Neural cell (in vitro differentiated cells): ENCODE results near the gene CNTNAP2. TPM values are rescaled to one million over a fixed set of nuclear protein-coding genes. Genes with fewer than 3 reads are reported as not detected.

ENCODE experiments used
- H2AFZ ChIP-seq: fragments of 200-600, 300-800 bp; sonication (generic), shearing (Covaris generic); 2 replicates; pipeline ENCODE4 v1.6.0; 2014; ENCODE audit warnings: low read depth, mild to moderate bottlenecking, antibody characterized with exemption, low read length, moderate library complexity
- H3F3A ChIP-seq: fragments of 200-600 bp; shearing (Covaris generic); 2 replicates; pipeline ENCODE4 v1.6.1; 2016; ENCODE audit warnings: mild to moderate bottlenecking, moderate library complexity, mixed read lengths, antibody characterized with exemption, low read length; ENCODE audit not compliant: insufficient read depth, poor library complexity, severe bottlenecking
- H3K27ac ChIP-seq: fragments of 200-600, 300-800 bp; sonication (generic), shearing (Covaris generic); 2 replicates; pipeline ENCODE4 v1.5.1; 2014; ENCODE audit warnings: mild to moderate bottlenecking, low read length, moderate library complexity
- H3K27me3 ChIP-seq: fragments of 300-800, 200-600 bp; sonication (generic), shearing (Covaris generic); 2 replicates; pipeline ENCODE4 v1.6.0; 2014; ENCODE audit warnings: mild to moderate bottlenecking, low read depth, low read length, moderate library complexity; ENCODE audit not compliant: insufficient read depth
- H3K36me3 ChIP-seq: fragments of 300-800, 200-600 bp; sonication (generic), shearing (Covaris generic); 2 replicates; pipeline ENCODE4 v1.5.1; 2014; ENCODE audit warnings: mild to moderate bottlenecking, antibody characterized with exemption, low read length, moderate library complexity; ENCODE audit not compliant: insufficient read depth
- H3K4me2 ChIP-seq: fragments of 300-800, 200-600 bp; sonication (generic), shearing (Covaris generic); 2 replicates; pipeline ENCODE4 v1.6.0; 2014; ENCODE audit warnings: mild to moderate bottlenecking, low read length
- H3K4me3 ChIP-seq: fragments of 300-800, 200-600 bp; sonication (generic), shearing (Covaris generic); 2 replicates; pipeline ENCODE4 v1.5.1; 2014; ENCODE audit warnings: mild to moderate bottlenecking, low read length, moderate library complexity
- H3K79me2 ChIP-seq: fragments of 200-600 bp; shearing (Covaris generic); replicated peaks from 2 replicates; pipeline ENCODE4 v1.6.0; 2014; ENCODE audit warnings: mild to moderate bottlenecking, low read length, moderate library complexity; ENCODE audit not compliant: insufficient read depth
- H3K9ac ChIP-seq: fragments of 300-800, 200-600 bp; sonication (generic), shearing (Covaris generic); 2 replicates; pipeline ENCODE4 v1.6.1; 2016; ENCODE audit warnings: mild to moderate bottlenecking, low read length, mixed read lengths
- H3K9me2 ChIP-seq: fragments of 200-600 bp; shearing (Covaris generic); 2 replicates; pipeline ENCODE4 v1.6.1; 2016; ENCODE audit warnings: mild to moderate bottlenecking, low read length, mixed read lengths; ENCODE audit not compliant: insufficient read depth
- H3K9me3 ChIP-seq: fragments of 200-600, 300-800 bp; sonication (generic), shearing (Covaris generic); 2 replicates; pipeline ENCODE4 v1.6.1; 2016; ENCODE audit warnings: mild to moderate bottlenecking, mixed run types, low read length, moderate library complexity, mixed read lengths
- H4K20me1 ChIP-seq: fragments of 200-600 bp; shearing (Covaris generic); 2 replicates; pipeline ENCODE4 v1.6.1; 2016; ENCODE audit warnings: mild to moderate bottlenecking, mixed run types; ENCODE audit not compliant: insufficient read depth
- CTCF ChIP-seq: fragments of 450-650 bp; IDR thresholded peaks from 2 replicates; pipeline ENCODE4 v1.5.1; 2014; ENCODE audit warnings: antibody characterized with exemption, mild to moderate bottlenecking, moderate library complexity; ENCODE audit not compliant: poor library complexity, severe bottlenecking
- EP300 ChIP-seq: fragments of 450-650 bp; conservative IDR thresholded peaks from 2 replicates; pipeline ENCODE4 v1.6.1; 2014; ENCODE audit warnings: antibody characterized with exemption, mild to moderate bottlenecking, moderate library complexity; ENCODE audit not compliant: poor library complexity, severe bottlenecking
- EZH2 ChIP-seq: fragments of 200-600, 300-800 bp; shearing (Covaris generic), sonication (generic); IDR thresholded peaks from 2 replicates; pipeline ENCODE4 v1.6.1; 2014; ENCODE audit warnings: antibody characterized with exemption, low read length, borderline replicate concordance, mild to moderate bottlenecking; ENCODE audit not compliant: insufficient read depth, poor library complexity, severe bottlenecking
- MXI1 ChIP-seq: fragments of 450-650 bp; conservative IDR thresholded peaks from 2 replicates; pipeline ENCODE4 v1.6.1; 2014; ENCODE audit warnings: antibody characterized with exemption, mild to moderate bottlenecking; ENCODE audit not compliant: poor library complexity, severe bottlenecking
- POLR2AphosphoS5 ChIP-seq: IDR thresholded peaks from 2 replicates; pipeline ENCODE4 v1.6.1; 2012
- RAD21 ChIP-seq: fragments of 450-650 bp; conservative IDR thresholded peaks from 2 replicates; pipeline ENCODE4 v1.6.1; 2014; ENCODE audit warnings: antibody characterized with exemption, mild to moderate bottlenecking, moderate library complexity
- REST ChIP-seq: IDR thresholded peaks from 2 replicates; pipeline ENCODE4 v1.6.1; 2012; ENCODE audit warnings: borderline replicate concordance
- SMC3 ChIP-seq: fragments of 450-650 bp; conservative IDR thresholded peaks from 2 replicates; pipeline ENCODE4 v1.6.1; 2014; ENCODE audit warnings: antibody characterized with exemption, mild to moderate bottlenecking, moderate library complexity; ENCODE audit not compliant: poor library complexity
- TAF1 ChIP-seq: IDR thresholded peaks from 2 replicates; pipeline ENCODE4 v1.6.1; 2012; ENCODE audit warnings: low read depth
- polyA plus RNA-seq: library from polyadenylated mRNA; depleted of rRNA; stranded (reverse); fragments of >200 nt; gene quantifications from 2 replicates; pipeline ENCODE4 v1.2.3, GENCODE V29; 2014

CNTNAP2 gene
- polyA plus RNA-seq, 1 donor from 2014 or later, result 276 TPM

- Histone ChIP-seq H3K9ac (no peak overlapping the region), H3K36me3 (no peaks in the 10 kb centered on the region), H3F3A (no peaks in the 10 kb centered on the region), H3K9me2 (no peaks in the 10 kb centered on the region), H3K79me2 (no peaks in the 10 kb centered on the region), H3K9me3 (no peaks in the 10 kb centered on the region), H3K4me3 (no peak overlapping the region), H3K27ac (no peak overlapping the region), H3K4me2 (no peak overlapping the region), H4K20me1 (no peaks in the 10 kb centered on the region), H2AFZ (no peak overlapping the region), H3K27me3 (no peaks in the 10 kb centered on the region)
- no peak for TF ChIP-seq SMC3
- no peak for TF ChIP-seq CTCF
- no peak for TF ChIP-seq MXI1
- no peak for TF ChIP-seq RAD21
- TF ChIP-seq EP300, result no peak
- TF ChIP-seq POLR2AphosphoS5, result peak; percentile 44
- no peak for TF ChIP-seq EZH2
- no peak for TF ChIP-seq TAF1
- no peak for TF ChIP-seq REST
These were observed 745.8 kb downstream of the CNTNAP2 start for GRCh38 chr7:146862415-146862814.

DNA sequence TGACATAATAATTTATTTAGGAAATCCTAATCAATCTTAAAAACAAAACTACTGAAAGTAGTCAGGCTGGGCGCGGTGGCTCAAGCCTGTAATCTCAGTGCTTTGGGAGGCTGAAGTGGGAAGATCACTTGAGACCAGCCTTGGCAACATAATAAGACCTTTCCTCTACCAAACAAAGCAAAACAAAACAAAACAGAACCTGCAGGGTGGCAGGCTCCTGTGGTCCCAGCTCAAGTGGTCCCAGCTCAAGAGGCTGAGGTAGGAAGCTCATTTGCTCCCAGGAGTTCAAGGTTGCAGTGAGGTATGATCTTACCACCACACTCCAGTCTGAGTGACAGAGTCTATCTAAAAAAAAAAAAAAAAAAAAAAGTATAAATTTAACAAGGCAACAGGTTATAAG, 748.0 kb downstream of the CNTNAP2 start:
- no peak overlapping the region for H3K9ac ChIP-seq

More for the DNA sequence above, 748.0 kb downstream of the CNTNAP2 start:
- no peaks in the 10 kb centered on the region for H3K27me3 ChIP-seq
- H3K9me2 ChIP-seq, result no peaks in the 10 kb centered on the region
- no peak for TF ChIP-seq SMC3
- TF ChIP-seq MXI1, result no peak
- TF ChIP-seq CTCF, result no peak
- TF ChIP-seq REST, result no peak
- TF ChIP-seq RAD21, result no peak
- no peak for TF ChIP-seq EP300
- TF ChIP-seq EZH2, result no peak
- no peak for TF ChIP-seq TAF1
- TF ChIP-seq POLR2AphosphoS5, result no peak
- H3K4me3 ChIP-seq, result no peak overlapping the region
- no peak overlapping the region for H3K27ac ChIP-seq
- H3K4me2 ChIP-seq, result no peak overlapping the region
- H4K20me1 ChIP-seq, result no peaks in the 10 kb centered on the region
- no peaks in the 10 kb centered on the region for H3F3A ChIP-seq
- no peak overlapping the region for H2AFZ ChIP-seq
- H3K36me3 ChIP-seq, result no peaks in the 10 kb centered on the region
- no peaks in the 10 kb centered on the region for H3K9me3 ChIP-seq
- H3K79me2 ChIP-seq, result no peaks in the 10 kb centered on the region
